Stimulated activated CD8-positive, alpha-beta memory T cell treated with anti-CD3 and anti-CD28 coated beads, Interleukin-12 subunit alpha, Interleukin-12 subunit beta, amount 100 ng/mL, for 24 hours (primary cell): ENCODE data around the gene SLC6A20.

Experiments
- DNase-seq: peaks from one replicate; pipeline ENCODE4 v3.0.0-alpha.2; 2020; ENCODE audit errors: extremely low read depth

The SLC6A20 gene

GRCh38 chr3:45777746-45778386 lies 18.5 kb downstream of the SLC6A20 start:
- no peak for DNase-seq

- no peak for DNase-seq
These were observed 19.1 kb downstream of the SLC6A20 start for GRCh38 chr3:45777111-45777745.

GRCh38 chr3:45776611-45777010 lies 19.7 kb downstream of the SLC6A20 start:
- no peak for DNase-seq

- DNase-seq: no peak
These were observed 20.1 kb downstream of the SLC6A20 start for GRCh38 chr3:45776301-45776595.

- no peak for DNase-seq
These were observed 20.6 kb downstream of the SLC6A20 start for GRCh38 chr3:45775571-45776300.

GRCh38 chr3:45774581-45775521 lies 21.5 kb downstream of the SLC6A20 start:
- DNase-seq: no peak

GRCh38 chr3:45773714-45774449 lies 22.5 kb downstream of the SLC6A20 start:
- no peak for DNase-seq

GRCh38 chr3:45773072-45773471 lies 23.3 kb downstream of the SLC6A20 start:
- DNase-seq: no peak

GRCh38 chr3:45772341-45773035 lies 23.8 kb downstream of the SLC6A20 start:
- no peak for DNase-seq

GRCh38 chr3:45771831-45772230 lies 24.5 kb downstream of the SLC6A20 start:
- DNase-seq: no peak

- no peak for DNase-seq
These were observed 25.1 kb downstream of the SLC6A20 start for GRCh38 chr3:45771166-45771775.

- DNase-seq: no peak
These were observed 30.4 kb downstream of the SLC6A20 start for GRCh38 chr3:45765958-45766357.

GRCh38 chr3:45765266-45765851 lies 31.0 kb downstream of the SLC6A20 start:
- no peak for DNase-seq

- no peak for DNase-seq
These were observed 33.0 kb downstream of the SLC6A20 start for GRCh38 chr3:45763303-45763675.

- DNase-seq: no peak
These were observed 33.6 kb downstream of the SLC6A20 start for GRCh38 chr3:45762647-45763302.

- DNase-seq: no peak
These were observed 34.5 kb downstream of the SLC6A20 start for GRCh38 chr3:45761831-45762230.

- DNase-seq: no peak
These were observed 35.2 kb downstream of the SLC6A20 start for GRCh38 chr3:45760878-45761711.

- DNase-seq: no peak
These were observed 36.5 kb downstream of the SLC6A20 start for GRCh38 chr3:45759851-45760250.

- no peak for DNase-seq
These were observed 37.5 kb downstream of the SLC6A20 start for GRCh38 chr3:45758871-45759270.
